ENCODE results near the gene VASH2.

The VASH2 gene

DNA sequence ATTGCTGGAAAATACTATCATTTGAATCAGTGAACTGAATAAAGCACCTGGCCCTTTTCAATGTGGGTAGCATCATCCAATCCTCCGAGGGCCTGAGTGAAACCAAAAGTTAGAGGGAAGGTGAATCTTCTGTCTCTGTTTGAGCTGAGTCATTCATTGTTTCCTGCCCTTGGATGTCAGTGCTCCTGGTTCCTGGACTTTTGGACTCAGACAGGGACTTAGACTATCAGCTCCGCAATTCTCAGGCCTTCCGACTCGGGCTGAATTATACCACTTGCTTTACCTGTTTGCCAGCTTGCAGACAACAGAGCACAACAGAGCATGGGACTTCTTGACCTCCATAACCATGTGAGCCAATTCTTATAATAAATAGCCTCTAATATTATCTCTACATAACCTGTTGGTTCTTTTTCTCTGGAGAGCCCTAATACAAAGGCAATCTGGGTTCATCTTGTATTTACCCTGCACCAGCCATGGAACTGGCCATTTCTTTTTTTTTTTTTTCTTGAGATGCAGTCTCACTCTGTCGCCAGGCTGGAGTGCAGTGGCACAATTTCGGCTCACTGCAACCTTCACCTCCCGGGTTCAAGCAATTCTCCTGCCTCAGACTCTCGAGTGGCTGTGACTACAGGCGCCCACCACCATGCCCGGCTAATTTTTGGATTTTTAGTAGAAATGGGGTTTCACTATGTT, 19.2 kb upstream of the VASH2 start:
- no peak for DNase-seq (ENCODE audit: low read depth)

DNA sequence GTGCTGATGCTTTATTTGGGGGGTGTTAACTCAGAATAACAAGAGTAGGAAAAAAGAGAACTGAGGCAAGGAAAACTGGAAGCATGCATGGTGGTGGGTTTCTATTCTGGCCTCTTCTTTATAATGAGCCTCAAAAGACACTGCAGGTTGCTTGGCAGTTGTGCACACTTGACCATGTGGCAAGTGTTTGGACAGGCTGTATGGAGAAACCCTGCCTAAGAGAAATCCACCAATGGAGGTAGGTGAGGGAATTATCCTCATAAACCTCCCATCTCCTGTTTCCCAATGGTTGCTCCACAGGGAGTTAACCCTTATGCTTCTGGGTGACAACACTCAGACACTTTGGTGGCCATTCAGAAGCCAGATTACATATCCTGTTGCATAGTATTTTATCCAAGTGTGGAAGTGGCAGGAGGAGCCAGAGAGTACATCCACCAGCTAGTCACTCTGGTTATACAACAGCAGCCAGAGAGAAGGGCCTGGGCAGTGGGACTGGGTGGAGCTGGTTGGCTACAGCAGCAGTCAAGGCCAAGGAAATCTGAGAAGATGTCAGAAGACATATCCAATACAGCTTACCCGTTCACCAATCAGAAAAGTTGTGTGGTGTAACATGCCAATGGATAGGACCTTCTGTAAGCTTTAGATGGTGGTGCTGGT, 16.4 kb upstream of the VASH2 start:
- DNase-seq (ENCODE audit: low read depth), result no peak

DNA sequence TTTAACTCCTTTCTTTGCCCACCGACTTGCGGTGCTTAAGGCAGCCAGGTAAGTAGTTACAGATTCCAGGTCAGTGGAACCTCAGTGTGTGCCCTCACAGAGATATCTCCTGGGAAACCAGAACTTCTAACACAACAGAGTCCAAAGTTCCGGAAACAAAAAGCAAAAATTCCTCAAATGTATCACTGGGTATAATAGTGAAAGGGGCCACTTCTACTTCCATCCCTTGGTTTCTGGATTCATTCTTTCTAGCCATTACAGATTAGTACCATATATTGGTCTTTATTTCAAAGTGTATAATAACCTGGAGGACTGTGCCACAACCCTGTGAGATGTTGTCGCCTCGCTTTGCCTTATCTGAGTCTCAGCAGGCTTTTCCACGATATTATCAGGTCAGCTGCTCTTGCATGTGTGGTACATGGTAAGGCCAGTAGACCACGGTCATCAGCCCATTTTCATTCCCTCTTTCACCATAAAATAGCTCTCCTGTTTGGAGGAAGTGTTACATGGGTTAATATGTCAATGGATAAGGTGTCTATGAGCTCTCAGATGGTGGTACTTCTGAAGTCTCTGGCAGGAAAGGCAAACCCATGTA, 14.9 kb upstream of the VASH2 start:
- DNase-seq (ENCODE audit: low read depth), result no peak

DNA sequence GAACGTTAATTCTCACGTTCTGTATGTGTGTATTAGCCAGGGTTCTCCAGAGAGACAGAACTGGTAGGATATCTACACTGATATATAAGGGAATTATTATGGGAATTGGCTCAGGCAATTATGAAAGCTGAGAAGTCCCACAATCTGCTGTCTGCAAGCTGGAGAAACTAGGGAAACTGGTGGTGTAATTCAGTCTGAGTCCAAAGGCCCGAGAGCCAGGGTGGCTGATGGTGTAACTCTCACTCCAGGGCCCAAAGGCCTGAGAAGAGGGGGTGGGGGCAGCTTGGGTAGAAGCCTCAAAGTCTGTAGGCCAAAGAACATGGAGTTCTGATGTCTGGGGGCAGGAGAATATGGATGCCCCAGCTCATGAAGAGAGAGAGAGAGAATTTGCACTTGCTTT, 13.3 kb upstream of the VASH2 start:
- no peak for DNase-seq (ENCODE audit: low read depth)

DNA sequence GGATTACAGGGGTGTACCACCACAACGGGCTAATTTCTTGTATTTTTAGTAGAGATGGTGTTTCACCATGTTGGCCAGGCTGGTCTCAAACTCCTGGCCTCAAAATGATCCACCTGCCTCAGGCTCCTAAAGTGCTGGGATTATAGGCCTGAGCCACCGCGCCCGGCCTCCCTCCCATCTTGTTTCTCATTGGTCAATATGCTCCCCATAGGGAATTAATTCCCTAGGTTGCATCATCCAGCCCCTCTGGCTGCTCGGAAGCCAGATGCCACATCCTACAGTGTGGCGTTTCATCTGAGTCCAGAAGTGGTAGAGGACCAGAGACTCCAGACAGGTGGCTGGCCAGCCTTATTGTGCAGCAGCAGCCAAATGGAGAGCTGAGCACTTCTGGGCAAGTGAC, 11.5 kb upstream of the VASH2 start:
- DNase-seq (ENCODE audit: low read depth), result no peak

DNA sequence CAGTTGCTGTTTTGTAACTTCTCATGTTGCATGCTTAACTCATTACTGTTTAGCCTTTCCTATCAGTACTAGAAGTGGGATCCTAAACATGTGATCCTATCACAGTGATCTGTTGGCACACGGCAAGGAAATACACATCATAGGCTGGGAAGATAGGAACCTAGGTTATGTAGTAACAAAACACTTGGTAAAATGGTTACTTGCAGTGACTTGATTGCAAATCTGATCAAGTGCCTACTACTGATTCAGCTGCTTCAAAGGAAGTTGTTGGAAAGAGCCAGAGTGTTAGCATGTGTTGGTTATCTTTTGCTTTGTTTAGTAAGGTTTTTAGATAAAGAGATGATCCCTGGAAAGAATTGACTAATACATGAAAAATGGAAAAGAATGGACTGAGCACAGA, 8.9 kb upstream of the VASH2 start:
- no peak for DNase-seq (ENCODE audit: low read depth)

DNA sequence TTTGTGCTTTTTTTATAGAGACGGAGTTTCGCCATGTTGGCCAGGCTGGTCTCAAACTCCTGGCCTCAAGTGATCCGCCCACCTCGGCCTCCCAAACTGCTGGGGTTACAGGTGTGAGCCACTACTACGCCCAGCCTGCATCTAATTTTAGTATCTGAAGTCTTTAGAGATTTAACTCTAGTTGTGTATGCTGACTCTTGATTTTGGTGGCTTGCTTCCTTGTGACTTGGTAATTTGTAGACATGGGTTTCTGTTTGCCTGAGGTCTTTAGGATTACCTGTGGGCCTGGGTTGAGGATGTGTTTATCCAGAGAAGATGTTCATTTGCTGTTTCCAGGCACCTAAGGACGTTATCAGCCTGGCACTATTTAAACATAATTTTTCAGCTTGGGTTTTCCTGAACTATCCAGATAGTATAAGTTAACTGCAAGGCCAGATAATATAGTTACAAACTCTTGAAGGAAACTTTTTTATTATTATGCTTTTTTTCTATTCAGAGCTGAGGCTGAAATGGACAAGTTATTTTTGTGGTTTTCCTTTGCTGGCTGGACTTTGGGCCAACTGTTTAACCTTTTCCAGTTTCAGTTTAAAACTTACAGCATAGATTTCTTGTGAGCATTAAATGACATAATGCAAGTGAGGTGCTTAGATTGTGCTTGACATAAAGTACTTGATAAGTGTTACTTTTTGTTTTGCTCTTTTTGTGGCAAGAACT, 7.5 kb upstream of the VASH2 start:
- DNase-seq (ENCODE audit: low read depth), result no peak

DNA sequence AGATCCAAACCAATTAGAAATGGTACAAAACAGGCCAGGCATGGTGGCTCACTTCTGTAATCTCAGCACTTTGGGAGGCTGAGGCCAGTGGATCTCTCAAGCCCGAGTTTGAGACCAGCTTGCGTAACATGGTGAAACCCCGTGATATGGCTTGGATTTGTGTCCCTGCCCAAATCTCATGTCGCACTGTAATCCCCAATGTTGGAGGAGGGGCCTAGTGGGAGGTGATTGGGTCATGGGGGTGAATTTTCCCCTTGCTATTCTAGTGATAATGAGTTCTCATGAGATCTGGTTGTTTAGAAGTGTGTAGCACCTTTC, 7.0 kb upstream of the VASH2 start:
- no peak for DNase-seq (ENCODE audit: low read depth)

DNA sequence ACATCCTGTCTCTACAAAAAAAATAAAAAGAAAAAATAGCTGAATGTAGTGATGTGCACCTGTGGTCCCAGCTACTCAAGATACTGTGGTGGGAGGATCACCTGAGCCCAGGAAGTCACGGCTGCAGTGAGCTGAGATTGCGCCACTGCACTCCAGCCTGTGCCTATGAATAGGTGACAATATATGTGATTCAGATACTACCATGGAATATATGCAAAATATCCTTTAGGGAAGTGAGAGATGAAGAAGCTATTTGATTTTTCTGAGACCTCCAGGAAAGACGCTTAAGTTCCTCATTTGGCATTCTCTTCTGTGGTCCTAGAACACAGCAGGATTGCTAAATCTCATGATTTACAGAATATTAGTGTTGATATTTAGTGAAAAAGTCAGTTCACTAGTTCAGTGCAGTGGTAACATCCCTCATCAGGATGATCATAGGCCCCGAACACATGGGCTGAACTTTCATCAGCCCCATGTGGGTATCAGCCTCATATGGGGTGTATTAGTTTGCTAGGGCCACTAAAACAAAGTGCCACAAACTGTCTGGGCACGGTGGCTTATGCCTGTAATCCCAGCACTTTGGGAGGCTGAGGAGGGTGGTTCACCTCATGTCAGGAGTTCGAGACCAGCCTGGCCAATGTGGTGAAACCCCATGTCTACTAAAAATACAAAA, 6.0 kb upstream of the VASH2 start:
- DNase-seq (ENCODE audit: low read depth), result no peak

DNA sequence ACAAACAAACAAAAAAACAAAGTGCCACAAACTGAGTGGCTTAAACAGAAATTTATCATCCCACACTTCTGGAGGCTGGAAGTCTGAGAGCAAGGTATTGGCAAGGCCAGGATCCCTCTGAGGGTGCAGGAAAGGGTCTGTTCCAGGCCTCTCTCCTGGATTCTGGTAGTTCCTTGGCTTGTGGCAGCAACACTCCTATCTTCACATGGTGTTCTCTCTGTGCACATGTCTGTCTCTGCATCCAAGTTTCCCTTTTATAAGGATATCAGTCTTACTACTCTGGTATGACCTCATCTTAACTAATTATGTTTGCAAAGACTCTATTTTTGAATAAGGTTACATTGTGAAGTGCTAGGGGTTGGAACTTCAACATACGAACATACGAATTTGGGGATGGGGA, 5.3 kb upstream of the VASH2 start:
- DNase-seq (ENCODE audit: low read depth), result no peak

DNA sequence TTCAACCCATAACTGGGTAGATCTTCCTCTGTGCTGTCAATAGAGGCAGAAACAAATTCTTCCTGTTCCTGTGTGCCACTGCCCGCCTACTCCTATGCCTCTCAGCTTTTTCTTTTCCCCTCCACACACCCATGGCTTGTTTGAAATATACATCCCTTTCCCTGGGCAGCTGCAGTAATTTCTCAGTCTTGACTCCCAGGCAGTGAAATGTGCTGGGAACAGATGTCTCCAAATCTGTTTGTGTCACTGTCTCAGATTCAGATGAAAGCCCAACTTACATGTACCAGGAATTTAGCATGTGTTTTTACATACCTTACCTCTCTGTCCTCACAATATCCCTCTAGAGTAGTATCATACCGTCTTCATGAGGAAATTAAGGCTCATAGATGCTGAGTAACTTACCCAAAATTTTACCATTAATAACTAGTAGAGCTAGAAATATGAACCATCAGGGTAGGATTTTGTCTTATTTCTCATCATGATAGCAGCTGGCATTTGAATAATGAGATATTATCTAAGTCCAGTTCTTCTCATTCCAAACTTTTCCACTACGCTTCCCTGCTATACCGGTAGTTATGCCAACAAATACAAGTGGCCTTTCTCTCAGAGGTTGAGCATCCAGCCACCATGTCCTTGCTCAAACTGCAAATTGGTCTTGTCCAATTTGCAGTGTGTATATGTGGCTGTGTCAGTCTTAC, 4.7 kb upstream of the VASH2 start:
- DNase-seq (ENCODE audit: low read depth), result no peak

DNA sequence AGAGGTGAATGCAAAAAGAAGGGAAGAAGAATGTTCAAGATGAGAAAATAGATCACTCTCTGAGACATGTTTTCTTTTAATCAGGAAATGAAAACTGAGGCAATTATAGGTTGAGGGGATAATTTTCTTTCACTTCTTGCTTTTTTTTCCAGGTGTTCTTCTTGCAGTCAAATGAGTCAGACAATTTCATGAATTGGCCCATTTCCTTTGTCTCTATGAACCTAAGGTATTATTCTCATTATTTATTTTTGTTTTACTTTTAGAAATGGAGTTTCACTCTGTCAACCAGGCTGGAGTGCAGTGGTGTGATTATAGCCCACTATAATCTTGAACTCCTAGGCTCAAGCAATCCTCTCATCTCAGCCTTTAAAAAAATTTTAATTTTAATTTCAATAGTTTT, 3.5 kb upstream of the VASH2 start:
- no peak for DNase-seq (ENCODE audit: low read depth)

DNA sequence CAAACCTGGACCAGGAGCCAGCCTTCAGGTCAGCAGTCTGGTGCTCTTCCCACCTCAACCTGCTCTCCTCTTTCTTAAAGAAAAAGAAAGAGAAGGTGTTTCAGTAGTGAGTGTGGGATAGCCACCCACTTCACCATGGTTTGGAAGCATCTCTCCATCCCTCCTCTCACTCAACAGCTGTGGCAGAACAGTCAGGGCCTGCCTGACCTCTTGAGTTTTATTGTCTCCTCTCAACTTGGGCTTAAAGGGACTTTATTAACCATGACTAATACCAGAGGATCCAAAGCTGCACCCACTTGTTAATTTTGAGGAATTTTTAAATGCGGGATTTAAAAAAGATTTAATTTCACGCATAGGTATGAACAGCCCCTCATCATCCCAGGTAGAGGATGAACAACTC, 570 bp upstream of the VASH2 start:
- no peak for DNase-seq (ENCODE audit: low read depth)

DNA sequence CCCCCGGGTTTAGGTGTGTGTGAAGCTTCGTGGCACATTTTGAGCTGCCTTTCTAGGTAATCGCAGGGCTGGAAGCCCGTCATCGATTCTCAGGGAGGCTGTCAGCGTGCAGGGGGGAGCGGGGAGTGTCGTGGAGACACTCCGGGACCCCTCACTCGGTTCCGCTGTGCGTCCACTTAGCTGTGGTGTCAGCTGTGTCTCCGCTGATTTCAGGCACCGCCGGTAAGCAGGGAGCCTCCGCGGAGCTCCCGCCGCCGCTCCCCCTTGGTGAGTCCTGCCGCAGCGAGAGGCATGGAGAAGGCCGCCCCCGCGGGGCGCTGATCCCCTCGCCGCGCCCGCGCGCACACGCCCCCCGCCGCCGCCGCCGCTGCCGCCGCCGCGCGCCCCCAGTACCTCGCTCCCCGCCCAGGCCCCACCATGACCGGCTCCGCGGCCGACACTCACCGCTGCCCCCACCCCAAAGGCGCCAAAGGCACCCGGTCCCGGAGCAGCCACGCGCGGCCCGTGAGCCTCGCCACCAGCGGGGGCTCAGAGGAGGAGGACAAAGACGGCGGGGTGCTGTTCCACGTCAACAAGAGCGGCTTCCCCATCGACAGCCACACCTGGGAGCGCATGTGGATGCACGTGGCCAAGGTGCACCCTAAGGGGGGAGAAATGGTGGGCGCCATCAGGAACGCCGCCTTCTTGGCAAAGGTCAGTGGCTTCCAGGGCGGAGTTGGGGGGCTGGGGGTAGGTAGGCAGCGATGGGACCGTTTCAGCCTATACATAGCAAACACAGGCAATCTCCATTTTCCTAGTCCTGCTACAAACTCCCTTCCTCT, 995 bp downstream of the VASH2 start:
- DNase-seq (ENCODE audit: low read depth), result no peak

DNA sequence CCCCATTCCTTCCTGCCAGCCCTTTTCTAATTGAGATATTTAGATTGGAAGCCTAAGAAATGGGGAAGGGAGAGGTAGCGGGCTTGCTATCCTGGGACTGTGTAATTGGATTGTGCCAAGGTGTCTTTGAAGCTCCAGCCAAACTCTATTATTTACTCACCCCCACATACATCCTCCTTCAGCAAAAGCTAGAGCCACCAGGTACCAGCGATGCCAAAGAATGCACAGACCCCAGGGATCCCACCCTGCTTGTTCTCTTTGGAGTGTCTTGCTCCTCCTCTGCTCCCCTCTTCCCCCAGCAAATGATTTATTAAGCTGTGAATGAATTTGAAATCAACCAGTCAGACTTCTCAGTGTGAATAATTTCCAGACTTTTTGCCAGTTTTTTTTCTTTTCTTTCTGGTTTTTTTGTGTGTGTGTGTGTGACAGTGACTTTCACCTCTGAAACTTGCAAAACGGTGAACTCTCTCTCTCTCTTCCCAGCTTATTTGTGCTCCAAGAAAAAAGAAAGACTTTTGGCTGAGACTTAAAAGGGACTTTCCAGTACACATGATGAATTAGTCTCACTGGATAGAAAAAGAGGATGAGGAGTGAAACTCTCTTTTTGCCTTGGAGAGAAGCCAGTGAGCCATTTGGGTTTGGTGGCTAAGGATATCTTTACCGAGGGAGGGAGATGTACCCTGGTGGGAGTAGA, 1.8 kb downstream of the VASH2 start:
- DNase-seq (ENCODE audit: low read depth), result no peak

DNA sequence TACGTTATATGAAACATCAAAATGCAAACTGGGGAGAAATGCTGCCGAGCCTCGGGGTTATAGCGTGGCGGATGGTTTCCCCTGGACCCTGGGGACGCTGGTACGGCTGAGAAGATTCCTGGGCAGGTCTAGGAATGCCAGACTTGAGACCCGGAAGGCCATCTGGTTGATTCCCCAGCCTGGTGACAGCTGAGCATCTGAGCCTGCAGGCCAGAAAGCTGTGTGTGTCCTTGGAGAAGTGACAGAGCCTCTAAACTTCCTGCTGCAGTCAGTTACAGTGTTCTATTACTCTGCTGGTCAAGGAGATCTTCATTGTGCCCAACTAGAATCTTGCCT, 2.3 kb downstream of the VASH2 start:
- no peak for DNase-seq (ENCODE audit: low read depth)

DNA sequence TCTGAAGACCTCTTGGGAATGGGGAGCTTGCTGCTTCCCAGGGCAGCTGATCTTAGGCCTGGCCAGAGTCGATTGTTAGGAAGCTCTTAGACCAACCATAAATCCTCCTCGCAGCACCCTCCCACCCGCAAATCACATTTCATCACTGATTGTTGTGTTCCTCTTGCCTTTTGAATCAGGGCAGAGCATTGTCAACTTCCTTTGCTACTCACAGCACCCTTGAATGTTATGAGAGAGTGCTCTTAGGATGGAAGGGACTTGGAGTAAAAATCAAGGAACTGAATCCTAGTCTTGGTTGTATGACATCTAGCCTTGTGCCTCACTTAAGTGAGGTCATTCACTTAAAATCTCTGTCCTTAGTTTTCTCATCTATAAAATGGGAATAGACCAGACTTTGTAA, 3.0 kb downstream of the VASH2 start:
- no peak for DNase-seq (ENCODE audit: low read depth)

DNA sequence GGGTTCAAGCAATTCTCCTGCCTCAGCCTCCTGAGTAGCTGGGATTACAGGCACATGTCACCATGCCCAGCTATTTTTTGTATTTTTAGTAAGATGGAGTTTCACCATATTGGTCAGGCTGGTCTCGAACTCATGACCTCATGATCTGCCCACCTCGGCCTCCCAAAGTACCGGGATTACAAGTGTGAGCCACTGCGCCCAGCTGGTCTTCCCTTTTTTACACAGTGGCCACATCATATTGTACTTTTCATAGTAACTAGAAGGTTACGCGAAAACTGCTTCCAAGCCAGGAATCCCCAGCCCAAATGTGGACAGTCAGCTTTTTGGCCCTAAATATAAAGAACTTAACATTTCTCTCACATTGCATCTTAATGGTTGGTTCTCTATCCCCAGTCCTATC, 4.2 kb downstream of the VASH2 start:
- no peak for DNase-seq (ENCODE audit: low read depth)

DNA sequence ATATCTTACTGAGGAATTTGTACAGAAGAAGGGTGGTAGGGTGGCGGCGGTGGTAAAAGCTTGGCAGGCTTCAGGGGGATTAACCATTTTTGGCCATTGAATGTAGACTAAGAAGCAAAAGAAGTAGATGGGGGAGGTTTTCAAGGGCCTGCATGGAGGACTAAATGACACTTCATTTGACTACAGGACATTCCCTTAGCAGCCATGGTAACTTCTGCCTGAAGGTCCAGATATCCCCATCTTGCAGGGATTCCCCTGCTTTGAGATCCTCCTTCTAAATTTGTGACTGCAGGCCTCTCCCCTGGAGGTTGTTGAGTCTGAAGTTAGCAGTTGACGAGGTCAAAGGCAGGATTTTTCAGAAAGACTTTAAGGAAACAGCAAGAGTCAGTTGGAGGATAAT, 4.8 kb downstream of the VASH2 start:
- no peak for DNase-seq (ENCODE audit: low read depth)

DNA sequence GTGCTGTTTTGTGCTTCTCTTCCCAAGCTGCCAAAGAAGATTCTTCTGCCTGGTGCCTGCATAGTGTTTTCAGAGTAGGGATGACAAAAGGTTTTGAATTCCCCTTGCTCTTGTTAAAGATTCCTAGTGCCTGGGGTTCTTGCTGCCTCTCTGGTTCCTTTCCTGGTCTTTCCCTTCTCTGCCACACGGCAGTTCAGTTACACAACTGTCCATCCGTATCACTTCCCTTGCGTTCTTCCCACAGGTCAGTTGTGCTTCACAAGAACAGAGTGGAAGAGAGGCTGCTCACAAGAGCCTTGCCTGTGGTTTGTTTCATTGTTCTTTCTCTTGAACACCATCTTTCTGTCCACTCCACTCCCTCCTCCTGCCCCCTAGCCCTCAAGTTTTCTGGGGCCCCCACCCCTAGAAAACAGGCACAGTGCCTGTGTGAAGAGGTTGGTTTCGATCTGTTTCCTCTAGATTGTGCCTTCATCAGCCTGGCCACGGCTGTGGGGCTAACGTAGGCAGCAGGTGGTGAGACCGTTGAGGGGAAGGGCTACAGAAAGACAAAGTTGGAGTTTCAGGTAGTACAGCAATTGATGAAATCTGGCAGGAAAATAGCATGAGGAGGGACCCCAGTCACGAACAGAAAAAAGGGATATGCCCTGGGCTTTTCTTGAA, 5.8 kb downstream of the VASH2 start:
- no peak for DNase-seq (ENCODE audit: low read depth)

Data from amniotic epithelial cell (primary cell).